ENCODE data around the gene MZT2A.
"Not testable (repeated sequence)": the region's sequence is repeated elsewhere in the genome, so short reads cannot be mapped to it uniquely, and the experiment has no call there.

- TF ChIP-seq CTCF (IDR thresholded peaks at IDR 0.05; ENCODE audit: low read depth, low read length, missing input control); MAX (IDR thresholded peaks at IDR 0.05); GABPA (IDR thresholded peaks at IDR 0.05 in 1 of 2, conservative IDR thresholded peaks at IDR 0.05 in 1 of 2); SP1 (IDR thresholded peaks at IDR 0.05); REST (IDR thresholded peaks at IDR 0.05): not testable (repeated sequence)
These were observed 24.5 kb downstream of the MZT2A start for GRCh38 chr2:131467722-131468121.

All from liver (tissue), 3 donors.